ENCODE results near the gene NRXN3.

DNA sequence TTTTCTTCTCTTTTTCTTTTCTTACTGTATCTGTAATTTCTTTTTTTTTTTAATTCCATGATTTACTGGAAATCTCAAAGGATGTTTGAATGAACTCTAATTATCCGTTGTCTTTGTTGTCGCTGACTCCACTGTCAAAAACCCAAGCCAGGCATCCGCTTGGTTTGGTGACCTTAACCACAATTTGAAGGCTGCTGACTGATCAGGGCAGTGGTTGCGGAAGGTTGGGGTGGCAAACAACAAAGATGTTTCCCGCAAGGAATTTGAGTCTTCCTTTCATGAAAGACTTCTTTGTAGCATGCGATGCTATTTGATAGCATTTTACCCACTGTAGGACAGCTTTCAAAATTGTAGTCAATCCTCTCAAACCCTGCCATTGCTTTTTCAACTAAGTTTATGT, 1027.3 kb downstream of the NRXN3 start:
- TF ChIP-seq, protein P1, sequence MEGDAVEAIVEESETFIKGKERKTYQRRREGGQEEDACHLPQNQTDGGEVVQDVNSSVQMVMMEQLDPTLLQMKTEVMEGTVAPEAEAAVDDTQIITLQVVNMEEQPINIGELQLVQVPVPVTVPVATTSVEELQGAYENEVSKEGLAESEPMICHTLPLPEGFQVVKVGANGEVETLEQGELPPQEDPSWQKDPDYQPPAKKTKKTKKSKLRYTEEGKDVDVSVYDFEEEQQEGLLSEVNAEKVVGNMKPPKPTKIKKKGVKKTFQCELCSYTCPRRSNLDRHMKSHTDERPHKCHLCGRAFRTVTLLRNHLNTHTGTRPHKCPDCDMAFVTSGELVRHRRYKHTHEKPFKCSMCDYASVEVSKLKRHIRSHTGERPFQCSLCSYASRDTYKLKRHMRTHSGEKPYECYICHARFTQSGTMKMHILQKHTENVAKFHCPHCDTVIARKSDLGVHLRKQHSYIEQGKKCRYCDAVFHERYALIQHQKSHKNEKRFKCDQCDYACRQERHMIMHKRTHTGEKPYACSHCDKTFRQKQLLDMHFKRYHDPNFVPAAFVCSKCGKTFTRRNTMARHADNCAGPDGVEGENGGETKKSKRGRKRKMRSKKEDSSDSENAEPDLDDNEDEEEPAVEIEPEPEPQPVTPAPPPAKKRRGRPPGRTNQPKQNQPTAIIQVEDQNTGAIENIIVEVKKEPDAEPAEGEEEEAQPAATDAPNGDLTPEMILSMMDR (conservative IDR thresholded peaks at IDR 0.05 in 1 of 2, IDR thresholded peaks at IDR 0.05 in 1 of 2; ENCODE audit: low read depth in 1 of 2, low read length in 2 of 2): no peak
- no peak for TF ChIP-seq EZH2 (IDR thresholded peaks at IDR 0.05; ENCODE audit: low read length, missing control alignments)

Data from fibroblast of lung (primary cell).